Epithelial cell of esophagus (primary cell): ENCODE results near the gene SCAF1.

Experiments used
- DNase-seq: peaks from one replicate; pipeline ENCODE4 v3.0.0; 2010; ENCODE audit warnings: low read depth
- H3K4me3 ChIP-seq: 2 replicates; pipeline ENCODE4 v1.5.1; 2011; ENCODE audit warnings: mild to moderate bottlenecking, low read length, control low read depth
- CTCF ChIP-seq: IDR thresholded peaks from 2 replicates; pipeline ENCODE4 v1.5.1; 2011; ENCODE audit warnings: low read depth, mild to moderate bottlenecking, low read length, control low read depth, inconsistent platforms; ENCODE audit not compliant: insufficient read depth; ENCODE audit errors: missing control alignments

Gene SCAF1

GRCh38 chr19:49602806-49603205, 39.2 kb upstream of the SCAF1 start:
- DNase-seq: no peak
- H3K4me3 ChIP-seq: no peak overlapping the region
- no peak for TF ChIP-seq CTCF

DNA sequence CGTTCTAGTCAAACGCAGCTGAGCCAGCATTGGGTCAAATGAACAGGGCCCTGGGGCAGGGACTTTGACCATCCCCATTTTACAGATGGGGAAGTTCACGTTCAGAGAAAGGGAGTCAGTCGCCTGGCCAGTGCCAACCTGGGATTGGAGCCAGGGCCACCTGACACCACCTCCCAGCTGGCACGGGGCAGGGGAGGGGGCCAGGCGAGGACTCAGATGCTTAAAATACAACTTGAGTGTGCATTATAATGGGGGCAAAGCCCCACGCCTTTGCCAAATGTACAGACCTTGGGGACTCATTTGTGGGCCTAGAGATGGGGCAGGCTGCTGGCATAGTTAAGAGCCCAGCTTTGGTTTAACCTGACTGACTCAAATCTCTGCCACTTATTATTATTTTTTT, 36.4 kb upstream of the SCAF1 start:
- no peak for DNase-seq
- H3K4me3 ChIP-seq: no peak overlapping the region
- no peak for TF ChIP-seq CTCF

- no peak for DNase-seq
- no peak for TF ChIP-seq CTCF
- no peak overlapping the region for H3K4me3 ChIP-seq
Observed at GRCh38 chr19:49609499-49610092, 32.4 kb upstream of the SCAF1 start.

GRCh38 chr19:49613374-49613773, 28.6 kb upstream of the SCAF1 start:
- no peak overlapping the region for H3K4me3 ChIP-seq
- no peak for TF ChIP-seq CTCF
- DNase-seq: peak; percentile 28

GRCh38 chr19:49614096-49614833, 27.7 kb upstream of the SCAF1 start:
- DNase-seq: peak; percentile 74
- no peak overlapping the region for H3K4me3 ChIP-seq

DNA sequence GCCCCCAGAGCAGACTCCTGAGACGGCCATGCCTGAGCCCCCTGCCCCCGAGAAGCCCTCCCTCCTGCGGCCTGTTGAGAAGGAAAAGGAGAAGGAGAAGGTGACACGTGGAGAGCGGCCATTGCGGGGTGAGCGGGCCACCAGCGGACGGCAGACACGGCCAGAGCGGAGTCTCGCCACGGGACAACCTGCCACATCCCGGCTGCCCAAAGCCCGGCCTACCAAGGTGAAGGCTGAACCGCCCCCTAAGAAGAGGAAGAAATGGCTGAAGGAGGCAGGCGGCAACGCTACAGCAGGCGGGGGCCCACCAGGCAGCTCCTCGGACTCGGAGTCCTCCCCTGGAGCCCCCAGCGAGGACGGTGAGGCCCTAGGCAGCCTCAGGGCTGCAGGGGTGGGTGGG, 26.1 kb upstream of the SCAF1 start:
- no peak for DNase-seq
- H3K4me3 ChIP-seq: no peak overlapping the region
- TF ChIP-seq CTCF: no peak

More at GRCh38 chr19:49614096-49614833, 27.7 kb upstream of the SCAF1 start:
- TF ChIP-seq CTCF: no peak

GRCh38 chr19:49616532-49616931, 25.5 kb upstream of the SCAF1 start:
- no peak overlapping the region for H3K4me3 ChIP-seq
- DNase-seq: no peak
- no peak for TF ChIP-seq CTCF
